Activated naive CD4-positive, alpha-beta T cell treated with anti-CD3 and anti-CD28 coated beads, Interleukin-2, amount 10 ng/mL, durations not matched to agents 5 hours and 36 hours (primary cell): ENCODE results near the gene SPOCK1. TPM values are rescaled to one million over a fixed set of nuclear protein-coding genes. Genes with fewer than 3 reads are reported as not detected.

Source experiments
- total RNA-seq, 2 experiments: library from RNA; stranded (reverse); gene quantifications; one replicate each; pipeline ENCODE4 v1.2.3, GENCODE V29; 2021

The SPOCK1 gene
- not detected for total RNA-seq

DNA sequence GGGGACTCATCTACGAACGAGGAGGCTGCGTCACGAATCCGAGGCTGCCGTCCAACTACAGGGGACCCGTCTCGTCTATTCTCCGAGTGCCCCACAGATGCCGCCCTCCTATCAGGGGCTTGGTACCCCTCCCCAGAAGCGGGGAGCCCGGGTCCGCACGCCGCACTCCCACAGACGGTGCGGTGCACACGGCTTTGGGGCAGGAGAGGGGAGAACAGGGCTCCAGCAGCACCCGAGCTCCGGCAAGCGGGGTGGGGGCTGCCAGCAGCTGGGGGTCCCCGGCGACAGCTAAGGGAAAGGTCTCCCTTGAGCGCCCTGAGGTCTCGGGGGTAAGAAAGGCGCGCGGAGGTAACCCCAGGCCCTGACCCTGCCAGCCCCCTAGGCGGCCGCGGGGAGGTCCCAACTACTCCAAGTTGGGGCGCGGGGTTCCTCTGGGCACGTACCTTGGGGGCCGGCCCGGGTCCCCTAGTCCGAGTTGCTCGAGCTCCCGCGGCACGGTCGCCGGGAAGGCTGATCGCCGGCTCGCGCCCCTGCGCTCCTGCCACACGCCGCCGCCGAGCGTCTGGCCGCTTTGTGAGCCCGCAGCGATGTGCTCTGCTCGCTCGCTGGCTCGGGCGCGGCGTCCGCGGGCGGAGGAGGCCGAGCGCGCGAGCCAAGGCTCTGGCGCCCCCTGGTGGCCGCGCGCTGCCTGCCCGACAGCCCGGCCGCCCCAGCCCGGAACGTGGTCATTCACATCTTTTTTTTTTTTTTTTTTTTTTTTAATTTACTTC is at the start of gene SPOCK1:
TSS of gene SPOCK1 (minus strand) at position 591 of the 770 bp plus-strand sequence.

Other genes starting within 250 kb of the SPOCK1 start
- gene KLHL3, start 236.8 kb upstream of the SPOCK1 start, total RNA-seq = 10 to 100 TPM; 25.4 to 26.0 TPM